ENCODE data around the gene PKP4.

PKP4 gene

GRCh38 chr2:158723181-158723838, 266.6 kb downstream of the PKP4 start:
- DNase-seq, result no peak

- DNase-seq, result peak in 1 of 2 experiments; percentile 10
Observed at GRCh38 chr2:158723921-158724802, 267.4 kb downstream of the PKP4 start.

- no peak for DNase-seq
Observed at GRCh38 chr2:158724803-158725381, 268.1 kb downstream of the PKP4 start.

GRCh38 chr2:158725441-158725891, 268.7 kb downstream of the PKP4 start:
- DNase-seq, result peak in 1 of 2 experiments; percentile 56

GRCh38 chr2:158726911-158727592, 270.3 kb downstream of the PKP4 start:
- DNase-seq, result no peak

GRCh38 chr2:158728422-158728821, 271.7 kb downstream of the PKP4 start:
- no peak for DNase-seq

GRCh38 chr2:158729451-158729850, 272.7 kb downstream of the PKP4 start:
- DNase-seq, result no peak

GRCh38 chr2:158729873-158730620, 273.3 kb downstream of the PKP4 start:
- DNase-seq, result no peak

- DNase-seq, result no peak
Observed at GRCh38 chr2:158730621-158731140, 273.9 kb downstream of the PKP4 start.

- no peak for DNase-seq
Observed at GRCh38 chr2:158731386-158731785, 274.6 kb downstream of the PKP4 start.

Data from NCI-H2081 (cell line).